Measurements from ENCODE around the gene CTDSPL. TPM values are rescaled to one million over a fixed set of nuclear protein-coding genes. Genes with fewer than 3 reads are reported as not detected.

Gene CTDSPL
- total RNA-seq, 4 donors from 2014 or later: 39.8 to 105 (median 56.2) TPM

- no peaks in the 10 kb centered on the region for H3K27me3 ChIP-seq
- in situ Hi-C loops (cut with MboI; ENCODE audit: low pct_ligation_motif_present in 1 of 4, low pct_unique_long_range_greater_than_20kb in 1 of 4, low sequenced_read_pairs in 3 of 4) (no loop called here), intact Hi-C loops (cut with DNase I; ENCODE audit: low total_unique reads) (no loop called here)
- H3K4me1 ChIP-seq: peaks cover 1 to 33% (median 18%) of the 10 kb centered on the region in 4 donors
- H3K36me3 ChIP-seq: peaks cover 0 to 10% (median 3%) of the 10 kb centered on the region in 4 donors
- H3K9me3 ChIP-seq: no peaks in the 10 kb centered on the region
- H3K4me3 ChIP-seq: no peak overlapping the region
- TF ChIP-seq CTCF (IDR thresholded peaks at IDR 0.05): no peak
- TF ChIP-seq EP300 (IDR thresholded peaks at IDR 0.05; ENCODE audit: low read depth): no peak
- no peak for TF ChIP-seq POLR2A (IDR thresholded peaks at IDR 0.05)
- TF ChIP-seq POLR2AphosphoS5 (IDR thresholded peaks at IDR 0.05): no peak
- DNase-seq: no peak
- H3K27ac ChIP-seq: no peak overlapping the region
- 94% methylated on average over 21 of the region's 21 CpGs; no CpG with 5 or more reads in 1 of the 2 donors for WGBS, 2 donors (ENCODE audit: low coverage in 1 of 2)
Observed at GRCh38 chr3:38011111-38011510, 149.4 kb downstream of the CTDSPL start.

GRCh38 chr3:38015485-38015884, 153.8 kb downstream of the CTDSPL start:
- Histone ChIP-seq H3K27ac (peak overlapping the region; percentile 77 to 82 (median 80)), H3K4me3 (no peak overlapping the region), H3K27me3 (no peaks in the 10 kb centered on the region), H3K9me3 (no peaks in the 10 kb centered on the region), H3K4me1 (peaks cover 0 to 40% (median 20%) of the 10 kb centered on the region in 4 donors), H3K36me3 (peaks cover 0 to 27% (median 4%) of the 10 kb centered on the region in 4 donors)
- DNase-seq: no peak
- intact Hi-C loops (cut with DNase I; ENCODE audit: low total_unique reads): no loop called here
- in situ Hi-C loops (cut with MboI; ENCODE audit: low pct_ligation_motif_present in 1 of 4, low pct_unique_long_range_greater_than_20kb in 1 of 4, low sequenced_read_pairs in 3 of 4): no loop called here
- TF ChIP-seq EP300 (IDR thresholded peaks at IDR 0.05; ENCODE audit: low read depth) (no peak), POLR2AphosphoS5 (IDR thresholded peaks at IDR 0.05) (peak in 1 of 3 donors; percentile 31)
- WGBS, 2 donors (ENCODE audit: low coverage in 1 of 2): 52% methylated on average over 3 of the region's 3 CpGs; no CpG with 5 or more reads in 1 of the 2 donors

- Histone ChIP-seq H3K27ac (peak overlapping the region; percentile 77 to 82 (median 80)), H3K27me3 (no peaks in the 10 kb centered on the region), H3K4me1 (peaks cover 0 to 40% (median 20%) of the 10 kb centered on the region in 4 donors), H3K36me3 (peaks cover 0 to 27% (median 4%) of the 10 kb centered on the region in 4 donors), H3K4me3 (no peak overlapping the region), H3K9me3 (no peaks in the 10 kb centered on the region)
- intact Hi-C loops (cut with DNase I; ENCODE audit: low total_unique reads) (no loop called here), in situ Hi-C loops (cut with MboI; ENCODE audit: low pct_ligation_motif_present in 1 of 4, low pct_unique_long_range_greater_than_20kb in 1 of 4, low sequenced_read_pairs in 3 of 4) (no loop called here)
- 61 to 80% methylated on average over 2 to 3 of the region's 3 CpGs for WGBS, 2 donors (ENCODE audit: low coverage in 1 of 2)
- no peak for TF ChIP-seq POLR2AphosphoS5 (IDR thresholded peaks at IDR 0.05)
- no peak for TF ChIP-seq POLR2A (IDR thresholded peaks at IDR 0.05)
- no peak for DNase-seq
Observed at GRCh38 chr3:38015984-38016383, 154.3 kb downstream of the CTDSPL start.

GRCh38 chr3:38016410-38016809, 154.7 kb downstream of the CTDSPL start:
- no peak for DNase-seq
- H3K27ac ChIP-seq: peak overlapping the region; percentile 77 to 82 (median 80)
- intact Hi-C loops (cut with DNase I; ENCODE audit: low total_unique reads): no loop called here
- peaks cover 0 to 40% (median 20%) of the 10 kb centered on the region in 4 donors for H3K4me1 ChIP-seq
- no peak for TF ChIP-seq POLR2AphosphoS5 (IDR thresholded peaks at IDR 0.05)
- no peak for TF ChIP-seq EP300 (IDR thresholded peaks at IDR 0.05; ENCODE audit: low read depth)
- TF ChIP-seq POLR2A (IDR thresholded peaks at IDR 0.05): no peak
- no peak for TF ChIP-seq CTCF (IDR thresholded peaks at IDR 0.05)
- H3K9me3 ChIP-seq: no peaks in the 10 kb centered on the region
- in situ Hi-C loops (cut with MboI; ENCODE audit: low pct_ligation_motif_present in 1 of 4, low pct_unique_long_range_greater_than_20kb in 1 of 4, low sequenced_read_pairs in 3 of 4): no loop called here
- WGBS, 2 donors (ENCODE audit: low coverage in 1 of 2): 97 to 100% methylated on average over 7 to 13 of the region's 13 CpGs
- H3K36me3 ChIP-seq: peaks cover 0 to 27% (median 4%) of the 10 kb centered on the region in 4 donors
- no peaks in the 10 kb centered on the region for H3K27me3 ChIP-seq
- no peak overlapping the region for H3K4me3 ChIP-seq

GRCh38 chr3:38016847-38017444, 155.3 kb downstream of the CTDSPL start:
- intact Hi-C loops (cut with DNase I; ENCODE audit: low total_unique reads): no loop called here
- Histone ChIP-seq H3K4me1 (peaks cover 0 to 40% (median 20%) of the 10 kb centered on the region in 4 donors), H3K36me3 (peaks cover 0 to 27% (median 4%) of the 10 kb centered on the region in 4 donors), H3K9me3 (no peaks in the 10 kb centered on the region), H3K27ac (peak overlapping the region in 1 of 4 donors; percentile 81), H3K4me3 (no peak overlapping the region), H3K27me3 (no peaks in the 10 kb centered on the region)
- no peak for TF ChIP-seq POLR2AphosphoS5 (IDR thresholded peaks at IDR 0.05)
- no peak for TF ChIP-seq POLR2A (IDR thresholded peaks at IDR 0.05)
- no peak for TF ChIP-seq EP300 (IDR thresholded peaks at IDR 0.05; ENCODE audit: low read depth)
- no peak for TF ChIP-seq CTCF (IDR thresholded peaks at IDR 0.05)
- in situ Hi-C loops (cut with MboI; ENCODE audit: low pct_ligation_motif_present in 1 of 4, low pct_unique_long_range_greater_than_20kb in 1 of 4, low sequenced_read_pairs in 3 of 4): no loop called here
- no peak for DNase-seq
- WGBS, 2 donors (ENCODE audit: low coverage in 1 of 2): 70 to 73% methylated on average over 2 to 6 of the region's 6 CpGs
